ENCODE measurements around the gene HDGFL3.
"Not testable (repeated sequence)": the region's sequence is repeated elsewhere in the genome, so short reads cannot be mapped to it uniquely, and the experiment has no call there.

The HDGFL3 gene

GRCh38 chr15:83094583-83094982 lies 113.0 kb downstream of the HDGFL3 start:
- DNase-seq: no peak

GRCh38 chr15:83092309-83092976 lies 115.2 kb downstream of the HDGFL3 start:
- no peak for DNase-seq

DNA sequence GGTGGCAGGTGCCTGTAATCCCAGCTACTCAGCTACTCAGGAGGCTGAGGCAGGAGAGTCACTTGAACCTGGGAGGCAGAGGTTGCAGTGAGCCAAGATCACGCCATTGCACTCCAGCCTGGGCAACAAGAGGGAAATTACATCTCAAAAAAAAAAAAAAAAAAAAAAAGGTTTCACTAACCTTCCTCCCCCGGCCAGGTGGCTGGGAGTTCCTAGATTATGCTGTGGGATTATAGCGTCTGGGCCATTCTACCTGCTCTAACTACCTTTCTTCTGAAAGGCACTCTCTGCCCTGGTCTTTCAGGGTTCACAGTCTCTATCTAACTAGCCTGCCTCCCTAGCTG lies 115.7 kb downstream of the HDGFL3 start:
- not testable (repeated sequence) for DNase-seq

- DNase-seq: no peak
Observed at GRCh38 chr15:83090465-83090864, 117.2 kb downstream of the HDGFL3 start.

- DNase-seq: no peak
Observed at GRCh38 chr15:83088876-83089275, 118.7 kb downstream of the HDGFL3 start.

DNA sequence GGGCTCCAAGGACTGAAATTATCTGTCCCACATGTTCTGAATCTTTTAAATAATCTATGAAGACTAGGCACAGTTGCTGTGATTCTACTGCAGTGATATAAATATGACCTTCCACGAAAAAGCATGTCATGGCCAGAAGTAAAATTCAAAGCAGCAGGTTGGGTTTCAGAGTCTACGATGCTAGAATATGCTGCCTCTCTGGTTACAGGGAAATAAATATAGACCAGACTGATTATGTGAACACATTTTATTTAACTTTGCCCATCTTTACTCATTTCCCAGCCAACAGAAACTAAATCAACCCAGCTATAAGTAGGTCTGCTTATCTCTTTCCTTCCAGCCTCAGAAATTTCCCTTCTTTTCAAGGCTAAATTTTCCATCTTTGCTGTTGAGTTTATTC lies 120.0 kb downstream of the HDGFL3 start:
- DNase-seq: no peak

DNA sequence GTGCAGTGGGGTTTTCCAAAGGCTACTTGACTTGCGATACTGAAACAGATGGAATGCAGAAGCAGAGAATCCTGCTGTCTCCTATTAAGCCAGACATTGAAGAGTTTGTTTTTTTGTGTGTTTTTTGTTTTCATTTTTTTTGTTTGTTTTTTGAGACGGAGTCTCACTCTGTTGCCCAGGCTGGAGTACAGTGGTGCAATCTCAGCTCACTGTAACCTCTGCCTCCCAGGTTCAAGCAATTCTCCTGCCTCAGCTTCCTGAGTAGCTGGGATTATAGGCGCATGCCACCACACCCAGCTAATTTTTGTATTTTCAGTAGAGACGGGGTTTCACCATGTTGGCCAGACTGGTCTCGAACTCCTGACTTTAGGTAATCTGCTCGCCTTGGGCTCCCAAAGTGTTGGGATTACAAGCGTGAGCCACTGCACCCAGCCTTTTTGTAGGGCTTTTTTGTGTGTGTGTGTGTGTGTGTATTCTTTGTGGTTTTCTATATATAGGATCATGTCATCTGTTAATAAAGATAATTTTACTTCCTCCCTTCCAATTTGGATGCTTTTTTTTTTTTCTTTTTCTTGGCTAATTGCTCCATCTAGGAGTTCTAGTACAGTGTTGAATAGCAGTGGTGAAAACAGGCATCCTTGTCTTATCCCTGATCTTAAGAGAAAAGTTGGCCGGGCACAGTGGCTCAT lies 121.6 kb downstream of the HDGFL3 start:
- DNase-seq: not testable (repeated sequence)

- DNase-seq: not testable (repeated sequence)
Observed at GRCh38 chr15:83085461-83085860, 122.2 kb downstream of the HDGFL3 start.

- DNase-seq: no peak
Observed at GRCh38 chr15:83082730-83083386, 124.8 kb downstream of the HDGFL3 start.

DNA sequence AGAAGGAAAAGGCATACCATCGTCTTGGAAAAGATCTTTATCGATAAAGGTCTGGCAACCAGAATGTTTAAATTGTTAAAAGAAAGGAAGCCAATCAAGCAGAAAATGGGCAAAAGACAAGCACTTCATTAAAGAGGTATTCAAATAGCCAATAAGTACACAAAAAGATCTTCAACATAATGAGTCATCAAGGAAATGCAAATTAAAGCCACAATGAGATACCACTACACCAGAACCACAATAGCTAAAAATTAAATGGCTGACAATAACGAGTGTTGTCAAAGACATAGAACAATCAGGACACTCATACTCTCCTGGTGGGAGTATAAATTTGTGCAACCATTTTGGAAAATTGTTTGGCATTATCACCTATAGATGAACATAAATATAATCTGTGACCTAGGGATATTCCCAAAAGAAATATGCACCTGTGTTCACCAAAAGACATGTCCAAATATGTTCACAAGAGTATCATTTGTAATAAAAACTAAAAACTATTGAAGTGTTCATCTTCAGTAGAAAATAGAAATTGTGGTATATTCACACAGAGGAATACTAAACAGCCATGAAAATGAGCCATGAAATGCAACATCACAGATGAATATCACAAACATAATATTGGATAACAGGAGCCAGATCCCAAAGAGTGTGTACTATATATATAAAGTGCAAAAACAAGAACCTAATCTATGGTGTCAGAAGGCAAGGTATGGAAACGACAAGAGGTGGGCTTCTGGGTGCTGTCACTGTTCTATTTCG lies 126.2 kb downstream of the HDGFL3 start:
- no peak for DNase-seq

DNA sequence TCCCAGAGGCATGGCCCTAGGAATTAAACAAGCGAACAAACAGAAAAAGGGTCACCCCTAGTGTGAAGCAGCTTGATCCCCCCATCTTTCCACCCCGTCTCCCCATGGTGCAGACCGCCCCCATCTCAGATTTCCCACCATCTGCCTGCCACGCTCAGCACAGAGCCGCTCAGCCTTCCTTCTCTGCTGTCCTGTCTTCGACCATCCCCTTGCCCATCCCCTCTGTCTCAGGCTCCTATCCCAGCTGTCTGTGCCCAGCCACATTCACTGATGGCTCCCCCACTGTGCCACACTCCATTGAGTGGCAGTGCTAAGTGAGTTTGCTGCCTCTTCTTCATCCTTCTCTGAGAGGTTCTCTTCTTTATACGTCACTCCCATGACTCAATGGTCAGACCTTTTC lies 128.9 kb downstream of the HDGFL3 start:
- DNase-seq: no peak
